Epithelial cell of proximal tubule (primary cell): ENCODE results near the gene XAGE2. TPM values are rescaled to one million over a fixed set of nuclear protein-coding genes. Genes with fewer than 3 reads are reported as not detected.
A peak's percentile ranks its signal among the peaks of the same experiment; 100 is the strongest.
"Not testable (repeated sequence)": the region's sequence is repeated elsewhere in the genome, so short reads cannot be mapped to it uniquely, and the experiment has no call there.

Experiments
- DNase-seq: peaks from one replicate; pipeline ENCODE4 v3.0.0-alpha.2; 2011; ENCODE audit warnings: low read depth
- H3K4me3 ChIP-seq: 2 replicates; pipeline ENCODE4 v1.5.1; 2011; ENCODE audit warnings: low read depth, mild to moderate bottlenecking, low read length
- total RNA-seq: library from RNA; depleted of rRNA; stranded (reverse); fragments of >200 nt; gene quantifications from 2 replicates; pipeline ENCODE4 v1.2.3, GENCODE V29; 2015
- TF ChIP-seq, protein P1 (sequence below): conservative IDR thresholded peaks from 2 replicates; pipeline ENCODE4 v1.5.1; 2012; ENCODE audit warnings: low read depth, mild to moderate bottlenecking, low read length

The XAGE2 gene, protein sequence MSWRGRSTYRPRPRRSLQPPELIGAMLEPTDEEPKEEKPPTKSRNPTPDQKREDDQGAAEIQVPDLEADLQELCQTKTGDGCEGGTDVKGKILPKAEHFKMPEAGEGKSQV
- total RNA-seq = not detected in 2 replicates

DNA sequence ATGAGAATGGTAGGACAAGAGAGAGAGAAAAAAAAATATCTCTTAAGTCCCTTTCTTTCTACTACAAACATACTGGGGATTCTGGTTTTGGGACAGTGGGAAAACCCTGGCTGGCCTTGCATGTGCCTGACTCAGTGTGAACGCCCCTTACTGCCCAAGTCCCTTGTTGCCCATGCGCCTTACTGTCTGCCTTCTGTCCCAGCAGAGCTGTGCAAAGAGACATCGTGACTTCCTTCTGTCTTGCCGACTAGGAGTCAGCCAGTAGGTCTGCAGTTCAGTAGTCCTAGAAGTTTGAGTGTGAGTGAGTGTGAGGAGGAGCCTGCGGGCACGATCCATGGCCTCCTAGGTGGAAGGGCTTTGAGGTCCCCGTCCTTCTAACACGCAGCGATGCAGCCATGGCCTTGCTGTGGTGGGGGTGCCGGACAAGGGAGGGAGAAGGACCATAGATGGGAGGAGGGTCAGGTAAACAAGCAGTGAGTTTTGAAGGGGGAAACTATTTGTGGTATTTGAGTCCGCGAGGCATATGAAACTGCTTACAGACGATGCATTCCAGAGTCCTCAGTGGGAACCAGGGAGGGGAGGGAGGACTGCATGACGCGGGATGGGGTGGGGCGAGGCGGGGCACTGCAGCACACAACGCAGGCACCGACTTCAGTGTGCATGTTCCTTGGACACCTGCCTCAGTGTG is at the start of gene XAGE2:
Gene XAGE2 (plus strand): TSS at position 654 of the 688 bp plus-strand sequence. CDS start 994 bp downstream, outside the sequence.
- no peak within 1 kb of the TSS for H3K4me3 ChIP-seq
- TF ChIP-seq, protein P1, sequence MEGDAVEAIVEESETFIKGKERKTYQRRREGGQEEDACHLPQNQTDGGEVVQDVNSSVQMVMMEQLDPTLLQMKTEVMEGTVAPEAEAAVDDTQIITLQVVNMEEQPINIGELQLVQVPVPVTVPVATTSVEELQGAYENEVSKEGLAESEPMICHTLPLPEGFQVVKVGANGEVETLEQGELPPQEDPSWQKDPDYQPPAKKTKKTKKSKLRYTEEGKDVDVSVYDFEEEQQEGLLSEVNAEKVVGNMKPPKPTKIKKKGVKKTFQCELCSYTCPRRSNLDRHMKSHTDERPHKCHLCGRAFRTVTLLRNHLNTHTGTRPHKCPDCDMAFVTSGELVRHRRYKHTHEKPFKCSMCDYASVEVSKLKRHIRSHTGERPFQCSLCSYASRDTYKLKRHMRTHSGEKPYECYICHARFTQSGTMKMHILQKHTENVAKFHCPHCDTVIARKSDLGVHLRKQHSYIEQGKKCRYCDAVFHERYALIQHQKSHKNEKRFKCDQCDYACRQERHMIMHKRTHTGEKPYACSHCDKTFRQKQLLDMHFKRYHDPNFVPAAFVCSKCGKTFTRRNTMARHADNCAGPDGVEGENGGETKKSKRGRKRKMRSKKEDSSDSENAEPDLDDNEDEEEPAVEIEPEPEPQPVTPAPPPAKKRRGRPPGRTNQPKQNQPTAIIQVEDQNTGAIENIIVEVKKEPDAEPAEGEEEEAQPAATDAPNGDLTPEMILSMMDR = no peak
- DNase-seq = no peak

DNA sequence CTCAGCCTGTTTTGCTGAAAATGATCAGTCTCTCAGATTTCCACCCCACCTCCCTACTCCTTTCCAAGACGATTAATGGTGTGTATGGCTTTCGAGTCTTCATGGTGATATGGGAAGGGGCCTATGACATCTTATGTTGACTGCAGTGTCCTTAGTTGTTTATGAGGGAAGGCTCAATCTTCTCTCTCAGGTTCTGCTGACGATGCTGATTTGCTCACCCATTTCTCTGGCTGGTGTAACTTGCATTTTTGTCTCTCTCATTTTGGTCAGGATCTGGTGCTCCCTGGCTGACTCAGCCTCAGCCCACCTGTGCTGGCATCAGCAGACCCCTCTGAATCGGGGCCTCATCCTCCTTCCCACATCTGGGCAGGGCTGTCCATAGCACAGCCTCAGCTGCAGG is 31.4 kb upstream of the XAGE2 start:
- no peak for DNase-seq
- no peak overlapping the region for H3K4me3 ChIP-seq
- TF ChIP-seq, protein P1 = no peak

DNA sequence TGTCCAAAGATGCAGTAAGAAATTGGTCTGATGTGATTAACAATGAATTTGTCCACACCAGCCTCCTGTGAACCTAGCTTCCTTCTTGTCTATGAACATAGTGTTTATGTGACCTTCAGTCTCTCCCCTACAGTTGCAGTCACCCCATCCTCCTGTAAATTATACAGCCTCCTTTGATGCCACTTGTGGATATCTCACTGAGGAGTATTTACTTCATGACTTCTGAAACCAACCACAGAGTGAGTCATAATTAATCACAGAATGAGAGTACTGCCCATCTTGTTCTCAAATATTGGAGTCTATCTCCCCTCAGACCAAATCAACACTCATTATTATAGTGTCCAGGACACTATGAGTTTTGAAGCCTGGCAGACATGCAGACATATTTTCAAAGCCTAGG is 27.3 kb upstream of the XAGE2 start:
- TF ChIP-seq, protein P1 = no peak
- no peak overlapping the region for H3K4me3 ChIP-seq
- no peak for DNase-seq

DNA sequence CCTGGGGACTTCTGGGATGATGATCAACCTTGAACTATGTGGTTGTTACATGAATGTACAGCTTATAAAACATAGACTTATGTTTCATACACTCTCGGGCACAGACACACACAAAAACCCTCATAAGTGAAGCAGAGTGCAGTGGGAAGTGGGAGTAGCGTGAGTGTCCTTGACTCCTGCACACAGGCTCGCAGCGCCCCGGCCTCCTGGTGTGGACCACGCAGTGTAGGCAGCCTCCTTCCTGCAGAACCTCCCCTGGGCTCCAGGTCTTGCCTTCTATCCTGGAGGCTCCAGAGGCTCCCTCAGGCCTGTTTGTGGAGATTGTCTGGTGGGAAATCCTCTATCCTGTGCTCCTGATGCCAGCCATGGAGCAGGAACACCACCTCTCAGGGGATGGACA is 25.7 kb upstream of the XAGE2 start:
- not testable (repeated sequence) for DNase-seq, H3K4me3 ChIP-seq

DNA sequence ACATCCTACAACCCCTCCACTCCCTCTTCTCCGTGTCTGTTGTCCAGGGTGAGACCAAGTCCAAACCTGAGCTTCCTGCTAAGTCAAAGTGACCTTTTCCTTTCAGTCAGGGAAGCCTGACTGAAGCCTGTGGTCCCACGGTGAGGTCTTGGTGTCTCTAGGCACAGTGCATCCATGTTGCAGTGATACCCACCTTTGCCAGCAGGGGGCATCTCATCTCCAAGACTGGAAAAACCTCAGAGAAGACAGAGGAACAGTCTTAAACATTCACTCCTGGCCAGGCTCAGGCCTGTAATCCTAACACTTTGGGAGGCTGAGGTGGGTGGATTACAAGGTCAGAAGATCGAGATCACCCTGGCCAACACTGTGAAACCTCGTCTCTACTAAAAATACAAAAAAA is 23.4 kb upstream of the XAGE2 start:
- not testable (repeated sequence) for H3K4me3 ChIP-seq, DNase-seq
- TF ChIP-seq, protein P1 = peak; percentile 57

DNA sequence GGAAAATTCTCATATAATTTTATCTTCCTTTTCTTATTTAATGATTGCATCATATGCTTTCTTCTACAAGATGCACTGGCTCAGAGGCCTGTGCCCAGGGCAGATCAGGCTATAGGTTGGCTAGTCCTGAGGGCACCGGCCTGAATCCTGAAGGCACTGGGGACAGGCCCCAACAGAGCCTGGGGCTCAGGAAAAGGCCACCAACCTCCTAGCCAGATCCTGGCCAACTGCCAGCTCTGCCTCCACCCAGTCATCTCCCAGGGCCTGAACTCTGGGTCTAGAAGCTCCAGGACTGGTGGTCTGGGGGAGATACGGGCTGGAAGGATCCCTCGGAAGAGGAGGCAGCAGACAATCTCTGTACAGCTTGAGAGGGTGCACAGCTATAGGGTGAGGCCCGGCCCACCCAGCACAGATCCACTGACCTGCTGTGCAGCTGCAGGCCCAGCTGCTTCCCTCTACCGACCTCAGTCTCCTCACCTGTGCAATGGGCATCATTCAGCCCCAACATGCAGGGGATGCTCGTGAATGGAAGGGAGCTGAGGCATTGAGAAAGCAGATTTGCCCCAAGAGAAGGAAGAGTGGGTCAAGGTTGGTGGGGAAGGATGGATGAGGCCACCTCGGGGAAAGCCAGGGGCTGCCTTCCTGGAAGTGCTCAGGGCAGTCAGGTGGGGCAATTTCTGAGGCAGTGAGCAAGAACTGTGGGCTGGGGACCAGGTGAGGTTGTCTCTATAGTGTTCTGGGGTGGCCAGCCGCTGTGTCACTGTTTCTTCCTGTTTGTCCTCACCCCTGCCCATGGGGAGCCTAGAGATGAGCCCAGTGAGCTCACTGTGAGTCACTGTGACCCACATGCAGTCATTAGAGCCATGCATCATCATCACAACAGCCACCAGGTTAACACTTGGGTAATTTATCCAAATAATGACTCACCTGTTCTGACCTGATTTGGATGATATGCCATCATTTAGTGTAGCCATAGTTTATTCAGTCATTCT is 22.4 kb upstream of the XAGE2 start:
- peak; percentile 23 for DNase-seq
- H3K4me3 ChIP-seq = no peak overlapping the region
- TF ChIP-seq, protein P1 = no peak

DNA sequence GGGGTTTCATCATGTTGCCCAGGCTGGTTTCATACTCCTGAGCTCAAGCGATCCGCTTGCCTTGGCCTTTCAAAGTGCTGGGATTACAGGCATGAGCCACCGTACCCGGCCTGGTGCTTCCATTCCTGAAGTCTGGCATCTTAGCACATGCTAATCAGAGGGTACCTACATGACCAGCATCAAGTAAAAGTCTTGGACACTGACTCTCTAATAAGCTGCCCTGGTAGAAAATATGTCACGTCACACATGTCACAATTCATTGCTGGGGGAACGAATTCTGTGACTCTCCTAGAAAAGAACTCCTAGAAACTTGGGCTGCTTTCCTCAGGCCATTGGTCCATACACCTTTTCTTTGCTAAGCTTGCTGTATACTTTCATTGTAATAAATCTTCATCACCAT is 19.1 kb upstream of the XAGE2 start:
- DNase-seq = no peak
- TF ChIP-seq, protein P1 = no peak
- no peak overlapping the region for H3K4me3 ChIP-seq
